ENCODE results near the gene CTRB1.
"Not testable (repeated sequence)": the region's sequence is repeated elsewhere in the genome, so short reads cannot be mapped to it uniquely, and the experiment has no call there.

The CTRB1 gene

GRCh38 chr16:75241955-75242354, 23.2 kb downstream of the CTRB1 start:
- no peak for TF ChIP-seq CTCF (IDR thresholded peaks at IDR 0.05)
- TF ChIP-seq ZFX (IDR thresholded peaks at IDR 0.05; ENCODE audit: borderline replicate concordance): no peak
- no peak overlapping the region for H3K27ac ChIP-seq

- H3K27ac ChIP-seq: not testable (repeated sequence)
Measured at GRCh38 chr16:75242436-75243078, 23.8 kb downstream of the CTRB1 start.

- no peak for TF ChIP-seq CTCF (IDR thresholded peaks at IDR 0.05)
- no peak for TF ChIP-seq ZFX (IDR thresholded peaks at IDR 0.05; ENCODE audit: borderline replicate concordance)
- no peak overlapping the region for H3K27ac ChIP-seq
Measured at GRCh38 chr16:75243667-75244224, 25.0 kb downstream of the CTRB1 start.

- TF ChIP-seq ZFX (IDR thresholded peaks at IDR 0.05; ENCODE audit: borderline replicate concordance) (no peak), CTCF (IDR thresholded peaks at IDR 0.05) (no peak)
- peak overlapping the region; percentile 10; the same call in 1 of the 2 replicates for H3K27ac ChIP-seq
Measured at GRCh38 chr16:75244225-75244809, 25.5 kb downstream of the CTRB1 start.

- TF ChIP-seq ZFX (IDR thresholded peaks at IDR 0.05; ENCODE audit: borderline replicate concordance) (no peak), CTCF (IDR thresholded peaks at IDR 0.05) (no peak)
- H3K27ac ChIP-seq: peak overlapping the region; percentile 10; the same call in 1 of the 2 replicates
Measured at GRCh38 chr16:75244844-75245758, 26.3 kb downstream of the CTRB1 start.

- H3K27ac ChIP-seq: no peak overlapping the region
- TF ChIP-seq CTCF (IDR thresholded peaks at IDR 0.05) (no peak), ZFX (IDR thresholded peaks at IDR 0.05; ENCODE audit: borderline replicate concordance) (no peak)
Measured at GRCh38 chr16:75246504-75247205, 27.9 kb downstream of the CTRB1 start.

GRCh38 chr16:75247249-75247648, 28.5 kb downstream of the CTRB1 start:
- no peak overlapping the region for H3K27ac ChIP-seq
- TF ChIP-seq ZFX (IDR thresholded peaks at IDR 0.05; ENCODE audit: borderline replicate concordance): no peak
- no peak for TF ChIP-seq CTCF (IDR thresholded peaks at IDR 0.05)
